Activated T-helper 2 cell treated with anti-CD3 and anti-CD28 coated beads, Interferon-gamma antibody, Interleukin-2, Interleukin-4, amounts not matched to agents 10 μg/mL and 5 μg/mL and 100 μg/mL, durations not matched to agents 14 hours and 24 hours and 36 hours (primary cell): Measurements from ENCODE around the gene ITPR2. TPM values are rescaled to one million over a fixed set of nuclear protein-coding genes. Genes with fewer than 3 reads are reported as not detected.

Experiments used
- DNase-seq: peaks from one replicate; pipeline ENCODE4 v3.0.0; 2021; ENCODE audit warnings: low spot score
- H3K27ac Mint-ChIP-seq: one replicate; pipeline ENCODE4 v1.8.0; 2021; ENCODE audit warnings: mixed read lengths
- H3K27me3 Mint-ChIP-seq: one replicate; pipeline ENCODE4 v1.8.0; 2021; ENCODE audit warnings: low read depth, mixed read lengths
- H3K36me3 Mint-ChIP-seq: one replicate; pipeline ENCODE4 v1.8.0; 2021; ENCODE audit warnings: low read depth, mixed read lengths
- H3K4me1 Mint-ChIP-seq: one replicate; pipeline ENCODE4 v1.8.0; 2021; ENCODE audit warnings: low read depth, mixed read lengths
- H3K4me3 Mint-ChIP-seq: one replicate; pipeline ENCODE4 v1.8.0; 2021; ENCODE audit warnings: low read depth, mild to moderate bottlenecking, moderate library complexity, mixed read lengths
- H3K9me3 Mint-ChIP-seq: one replicate; pipeline ENCODE4 v1.8.0; 2021; ENCODE audit warnings: mixed read lengths
- intact Hi-C: fragments of 100-400 bp; cut with micrococcal nuclease; formaldehyde crosslinking; loops from one replicate; pipeline ENCODE4 v1.15.1; 2023
- total RNA-seq: library from RNA; stranded (reverse); gene quantifications from 2 replicates; pipeline ENCODE4 v1.2.3, GENCODE V29; 2022

The ITPR2 gene
- total RNA-seq, 1 donor from 2014 or later: 49.3 TPM

- Mint-ChIP-seq H3K9me3 (no peaks in the 10 kb centered on the region), H3K36me3 (peaks cover 24% of the 10 kb centered on the region), H3K4me1 (no peaks in the 10 kb centered on the region), H3K27ac (no peak overlapping the region), H3K27me3 (no peaks in the 10 kb centered on the region), H3K4me3 (no peak overlapping the region)
- intact Hi-C loops: no loop called here
- no peak for DNase-seq
Measured at GRCh38 chr12:26546535-26547314, 286.3 kb downstream of the ITPR2 start.

DNA sequence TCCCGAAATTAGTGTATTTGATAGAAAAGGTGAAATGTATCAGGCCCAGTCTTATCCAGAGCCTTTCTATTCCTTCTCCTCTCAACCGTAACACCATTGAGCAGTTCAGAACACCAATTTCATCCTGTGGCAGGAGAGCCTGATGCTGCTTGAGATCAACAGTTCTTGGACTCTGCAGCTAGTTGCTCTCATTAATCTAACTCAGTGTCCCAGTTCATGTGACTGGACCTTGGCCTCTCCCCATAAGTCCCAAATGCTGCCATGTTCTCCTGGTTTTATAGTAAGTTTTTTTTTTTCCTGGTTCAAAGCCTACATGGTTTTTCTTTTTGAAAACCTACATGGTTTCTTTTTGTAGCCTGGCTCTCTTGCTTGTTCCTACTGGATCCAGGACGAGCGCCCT lies 293.9 kb downstream of the ITPR2 start:
- DNase-seq: no peak
- H3K27me3 Mint-ChIP-seq: no peaks in the 10 kb centered on the region
- H3K4me1 Mint-ChIP-seq: no peaks in the 10 kb centered on the region
- H3K9me3 Mint-ChIP-seq: no peaks in the 10 kb centered on the region
- intact Hi-C loops: no loop called here
- no peaks in the 10 kb centered on the region for H3K36me3 Mint-ChIP-seq
- H3K4me3 Mint-ChIP-seq: no peak overlapping the region
- no peak overlapping the region for H3K27ac Mint-ChIP-seq

- Mint-ChIP-seq H3K4me1 (peaks cover 1% of the 10 kb centered on the region), H3K4me3 (no peak overlapping the region)
Measured at GRCh38 chr12:26537651-26538050, 295.3 kb downstream of the ITPR2 start.

GRCh38 chr12:26537126-26537525 lies 295.9 kb downstream of the ITPR2 start:
- Mint-ChIP-seq H3K4me3 (no peak overlapping the region), H3K27me3 (no peaks in the 10 kb centered on the region), H3K4me1 (peaks cover 1% of the 10 kb centered on the region), H3K36me3 (no peaks in the 10 kb centered on the region), H3K9me3 (no peaks in the 10 kb centered on the region), H3K27ac (no peak overlapping the region)
- DNase-seq: no peak
- intact Hi-C loops: no loop called here

More at GRCh38 chr12:26537651-26538050, 295.3 kb downstream of the ITPR2 start:
- intact Hi-C loops: no loop called here
- H3K27ac Mint-ChIP-seq: no peak overlapping the region
- no peaks in the 10 kb centered on the region for H3K27me3 Mint-ChIP-seq
- DNase-seq: no peak
- H3K9me3 Mint-ChIP-seq: no peaks in the 10 kb centered on the region
- no peaks in the 10 kb centered on the region for H3K36me3 Mint-ChIP-seq

DNA sequence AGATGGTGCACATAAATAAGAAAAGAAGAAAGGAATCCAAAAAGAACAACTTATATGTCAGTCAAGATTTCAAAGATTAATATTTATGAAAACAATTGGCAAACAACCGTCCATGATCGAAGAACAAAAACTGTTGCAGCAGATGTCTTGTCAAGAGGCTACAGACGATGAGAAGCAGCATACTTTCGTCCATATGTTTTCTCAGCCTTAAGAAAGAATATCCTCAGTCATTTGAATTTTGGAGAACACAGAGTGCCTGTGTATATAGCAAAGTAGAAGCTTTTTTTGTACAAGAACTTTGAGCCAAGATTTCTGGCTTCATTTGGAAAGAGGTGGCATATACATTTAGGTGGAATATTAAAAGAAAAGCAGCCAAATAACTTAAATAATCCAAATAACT lies 297.2 kb downstream of the ITPR2 start:
- Mint-ChIP-seq H3K4me3 (no peak overlapping the region), H3K36me3 (peaks cover 3% of the 10 kb centered on the region)

DNA sequence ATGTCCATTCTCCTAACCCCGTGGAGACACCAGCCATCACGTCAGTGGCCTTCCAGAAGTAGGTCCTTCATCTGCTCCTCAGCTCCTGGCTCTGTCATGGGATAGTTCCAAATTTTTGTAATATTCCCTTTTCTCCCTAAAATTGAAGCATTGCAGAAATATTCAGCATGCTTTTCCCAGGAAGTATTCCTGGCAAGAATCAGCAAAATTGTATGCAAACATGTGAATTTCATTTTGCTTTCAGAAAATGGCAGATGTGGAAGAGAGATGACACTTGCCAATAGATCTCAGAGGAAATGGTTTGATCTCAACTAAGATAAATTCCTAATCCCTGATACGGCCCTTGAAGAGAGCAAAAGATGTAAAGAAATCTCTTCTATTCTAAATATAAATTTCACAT lies 298.9 kb downstream of the ITPR2 start:
- no peak overlapping the region for H3K27ac Mint-ChIP-seq
- H3K4me3 Mint-ChIP-seq: no peak overlapping the region
- no peaks in the 10 kb centered on the region for H3K27me3 Mint-ChIP-seq
- peaks cover 1% of the 10 kb centered on the region for H3K4me1 Mint-ChIP-seq
- no peaks in the 10 kb centered on the region for H3K9me3 Mint-ChIP-seq
- intact Hi-C loops: no loop called here
- peaks cover 3% of the 10 kb centered on the region for H3K36me3 Mint-ChIP-seq
- no peak for DNase-seq

More for the DNA sequence above, 297.2 kb downstream of the ITPR2 start:
- H3K9me3 Mint-ChIP-seq: no peaks in the 10 kb centered on the region
- no peak for DNase-seq
- H3K4me1 Mint-ChIP-seq: peaks cover 1% of the 10 kb centered on the region
- no peak overlapping the region for H3K27ac Mint-ChIP-seq
- intact Hi-C loops: no loop called here
- H3K27me3 Mint-ChIP-seq: no peaks in the 10 kb centered on the region

- no peaks in the 10 kb centered on the region for H3K9me3 Mint-ChIP-seq
- no peak overlapping the region for H3K27ac Mint-ChIP-seq
- no peak for DNase-seq
- peaks cover 1% of the 10 kb centered on the region for H3K4me1 Mint-ChIP-seq
- peaks cover 3% of the 10 kb centered on the region for H3K36me3 Mint-ChIP-seq
- H3K4me3 Mint-ChIP-seq: no peak overlapping the region
- intact Hi-C loops: no loop called here
- H3K27me3 Mint-ChIP-seq: no peaks in the 10 kb centered on the region
Measured at GRCh38 chr12:26533211-26533610, 299.8 kb downstream of the ITPR2 start.

- intact Hi-C loops: no loop called here
- Mint-ChIP-seq H3K36me3 (peaks cover 15% of the 10 kb centered on the region), H3K27ac (no peak overlapping the region), H3K9me3 (peaks cover 13% of the 10 kb centered on the region), H3K4me3 (no peak overlapping the region), H3K4me1 (peaks cover 1% of the 10 kb centered on the region), H3K27me3 (no peaks in the 10 kb centered on the region)
- DNase-seq: no peak
Measured at GRCh38 chr12:26530461-26530860, 302.5 kb downstream of the ITPR2 start.

DNA sequence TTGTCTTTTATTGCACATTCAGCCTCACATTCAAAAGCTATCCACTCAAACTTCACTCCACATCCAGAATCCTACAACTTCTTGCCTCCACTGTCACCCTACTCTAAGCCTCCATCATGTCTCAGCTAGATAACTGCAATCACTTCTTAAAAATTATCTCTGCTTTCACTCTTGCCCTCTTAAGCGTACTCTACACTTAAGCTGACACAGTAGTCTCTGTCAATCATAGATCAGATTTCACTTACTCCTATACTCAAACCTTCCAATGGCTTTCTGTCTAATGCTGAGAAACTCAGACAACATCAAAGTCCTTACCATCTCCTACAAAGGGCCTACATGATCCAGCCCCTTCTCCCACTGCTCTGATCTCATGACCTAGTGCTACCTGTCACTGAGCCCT lies 304.1 kb downstream of the ITPR2 start:
- Mint-ChIP-seq H3K4me3 (no peak overlapping the region), H3K27ac (no peak overlapping the region), H3K27me3 (no peaks in the 10 kb centered on the region), H3K4me1 (no peaks in the 10 kb centered on the region), H3K36me3 (peaks cover 18% of the 10 kb centered on the region), H3K9me3 (peaks cover 20% of the 10 kb centered on the region)
- DNase-seq: no peak
- intact Hi-C loops: no loop called here

DNA sequence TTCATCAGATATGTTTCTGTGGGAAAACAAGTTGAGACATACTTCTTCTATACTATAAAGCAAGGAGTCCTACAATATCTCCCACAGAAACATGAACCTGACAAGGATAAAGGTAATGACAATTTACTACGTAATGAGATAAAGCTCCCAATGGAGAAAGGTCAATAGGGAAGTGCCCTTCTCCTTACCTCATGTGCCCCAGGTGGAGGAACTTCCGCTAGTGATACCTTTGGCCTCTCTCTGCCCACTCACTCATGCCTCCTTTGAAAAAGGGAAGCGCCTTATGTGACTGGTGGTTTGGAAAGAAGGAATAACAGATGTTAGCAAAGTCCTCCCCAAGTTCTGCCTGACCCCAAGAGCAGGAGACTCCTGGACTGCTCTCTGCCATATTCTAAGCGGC lies 305.3 kb downstream of the ITPR2 start:
- intact Hi-C loops: no loop called here
- Mint-ChIP-seq H3K27me3 (no peaks in the 10 kb centered on the region), H3K9me3 (peaks cover 20% of the 10 kb centered on the region)

DNA sequence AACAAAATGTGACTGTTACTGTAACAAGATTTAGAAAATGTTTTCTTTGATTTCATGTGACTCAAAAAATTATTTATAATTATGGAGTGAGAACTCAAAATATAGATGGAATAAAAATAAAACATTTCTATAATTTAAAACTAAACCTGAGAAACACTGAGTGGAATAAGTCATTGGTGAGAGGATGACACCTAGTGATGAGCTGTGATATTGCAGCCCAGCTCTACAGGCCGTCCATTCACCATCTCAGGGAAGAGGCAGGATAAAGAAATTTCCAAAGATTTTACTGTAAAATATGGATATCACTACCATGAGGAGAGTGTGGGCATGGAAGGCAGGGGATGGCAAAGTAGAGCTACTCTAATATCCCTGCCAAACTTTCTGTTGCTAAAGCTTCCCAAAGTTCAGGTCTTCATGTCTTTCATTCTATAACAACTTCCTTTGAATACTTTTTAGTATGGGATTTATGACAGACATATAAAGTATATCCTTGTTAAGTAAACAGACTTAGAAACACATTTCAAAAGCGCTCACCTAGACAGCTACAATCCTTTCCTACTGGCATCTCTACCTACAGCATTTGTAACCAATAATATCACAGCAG lies 308.0 kb downstream of the ITPR2 start:
- Mint-ChIP-seq H3K27ac (no peak overlapping the region), H3K4me1 (peaks cover 11% of the 10 kb centered on the region), H3K4me3 (no peak overlapping the region), H3K9me3 (peaks cover 20% of the 10 kb centered on the region), H3K27me3 (no peaks in the 10 kb centered on the region), H3K36me3 (peaks cover 15% of the 10 kb centered on the region)
- no peak for DNase-seq
- intact Hi-C loops: no loop called here

More for the DNA sequence above, 305.3 kb downstream of the ITPR2 start:
- no peak for DNase-seq
- Mint-ChIP-seq H3K4me1 (no peaks in the 10 kb centered on the region), H3K4me3 (no peak overlapping the region), H3K27ac (no peak overlapping the region), H3K36me3 (peaks cover 18% of the 10 kb centered on the region)

- peaks cover 15% of the 10 kb centered on the region for H3K36me3 Mint-ChIP-seq
- intact Hi-C loops: no loop called here
- no peak overlapping the region for H3K4me3 Mint-ChIP-seq
- H3K27ac Mint-ChIP-seq: no peak overlapping the region
- H3K9me3 Mint-ChIP-seq: peaks cover 20% of the 10 kb centered on the region
- no peak for DNase-seq
- no peaks in the 10 kb centered on the region for H3K27me3 Mint-ChIP-seq
- H3K4me1 Mint-ChIP-seq: peaks cover 11% of the 10 kb centered on the region
Measured at GRCh38 chr12:26523708-26524150, 309.3 kb downstream of the ITPR2 start.

- no peak overlapping the region for H3K4me3 Mint-ChIP-seq
- H3K36me3 Mint-ChIP-seq: peaks cover 7% of the 10 kb centered on the region
- DNase-seq: no peak
- H3K27ac Mint-ChIP-seq: no peak overlapping the region
- peaks cover 2% of the 10 kb centered on the region for H3K27me3 Mint-ChIP-seq
- peaks cover 14% of the 10 kb centered on the region for H3K9me3 Mint-ChIP-seq
- intact Hi-C loops: no loop called here
- peaks cover 11% of the 10 kb centered on the region for H3K4me1 Mint-ChIP-seq
Measured at GRCh38 chr12:26520869-26521268, 312.1 kb downstream of the ITPR2 start.
